HG02588 (cell line): ENCODE data around the gene WBP2NL.
"Not testable (repeated sequence)": the region's sequence is repeated elsewhere in the genome, so short reads cannot be mapped to it uniquely, and the experiment has no call there.

ENCODE experiments used
- ATAC-seq: cut with Tn5 transposase; IDR thresholded peaks from one replicate; pipeline ENCODE4 v1.9.1; 2021; ENCODE audit warnings: mild to moderate bottlenecking, moderate library complexity; ENCODE audit not compliant: unreplicated experiment

WBP2NL gene

DNA sequence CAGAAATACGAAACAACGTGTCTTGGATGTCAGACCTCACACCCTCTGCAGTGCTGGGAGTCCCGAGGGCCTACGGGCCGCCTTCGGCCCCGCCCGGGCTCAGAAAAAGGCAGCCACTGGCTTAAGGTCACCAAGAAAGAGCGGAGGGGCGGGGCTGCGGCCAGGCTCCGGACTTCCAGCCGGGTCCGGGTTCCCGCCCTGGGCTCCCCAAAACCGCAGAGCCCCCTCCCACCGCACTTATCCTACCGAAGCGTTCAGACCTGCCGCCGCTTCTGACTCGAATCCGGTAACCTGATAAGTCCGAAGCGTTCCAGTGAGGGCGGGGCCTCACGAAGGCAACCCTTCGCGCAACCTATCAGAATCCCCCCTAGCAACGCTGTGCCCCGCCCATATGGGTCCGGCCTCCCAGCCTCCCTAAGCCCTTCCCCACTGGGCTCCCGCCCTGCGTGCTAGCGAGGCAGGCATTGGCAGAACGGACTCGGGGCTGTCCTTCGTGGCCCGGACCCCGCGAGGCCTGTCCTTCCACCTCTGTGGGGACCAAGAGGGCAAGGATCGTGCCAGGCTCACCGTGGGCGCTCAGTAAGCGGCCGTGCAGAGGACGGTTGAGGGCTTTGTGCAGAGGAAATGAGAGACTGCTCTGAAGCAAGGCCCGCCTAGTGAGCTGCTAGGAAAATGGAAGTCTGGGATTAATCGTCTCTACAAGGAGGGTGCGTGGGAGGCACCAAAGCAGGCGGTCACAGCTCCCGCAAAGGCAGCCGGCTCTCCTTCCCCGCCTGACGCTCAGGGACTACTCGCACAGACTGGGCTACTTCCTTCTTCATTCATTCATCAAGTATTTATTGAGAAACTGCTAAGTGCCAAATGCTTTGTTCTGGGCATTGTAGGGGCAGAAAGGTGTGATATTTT lies 72.2 kb downstream of the WBP2NL start, which contains the start of gene NAGA:
NAGA (minus strand) TSS at position 296 of the 906 bp plus-strand sequence. CDS start 515 bp downstream, outside the sequence.
- ATAC-seq: peak; percentile 90

DNA sequence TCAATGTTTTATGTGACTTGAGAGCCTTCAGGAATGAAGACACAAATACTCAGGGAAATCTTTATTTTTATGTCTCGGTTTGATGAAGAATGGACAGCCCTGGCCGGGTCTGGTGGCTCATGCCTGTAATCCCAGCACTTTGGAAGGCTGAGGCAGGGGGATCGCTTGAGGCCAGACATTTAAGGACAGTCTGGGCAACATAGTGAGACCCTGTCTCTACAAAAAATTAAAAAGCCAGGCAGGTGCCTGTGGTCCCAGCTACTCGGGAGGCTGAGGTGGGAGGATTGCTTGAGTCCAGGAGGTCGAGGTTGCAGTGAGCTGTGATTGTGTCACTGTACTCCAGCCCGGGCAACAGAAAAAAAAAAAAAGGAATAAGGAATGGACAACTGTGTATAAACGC lies 72.9 kb downstream of the WBP2NL start:
- not testable (repeated sequence) for ATAC-seq

DNA sequence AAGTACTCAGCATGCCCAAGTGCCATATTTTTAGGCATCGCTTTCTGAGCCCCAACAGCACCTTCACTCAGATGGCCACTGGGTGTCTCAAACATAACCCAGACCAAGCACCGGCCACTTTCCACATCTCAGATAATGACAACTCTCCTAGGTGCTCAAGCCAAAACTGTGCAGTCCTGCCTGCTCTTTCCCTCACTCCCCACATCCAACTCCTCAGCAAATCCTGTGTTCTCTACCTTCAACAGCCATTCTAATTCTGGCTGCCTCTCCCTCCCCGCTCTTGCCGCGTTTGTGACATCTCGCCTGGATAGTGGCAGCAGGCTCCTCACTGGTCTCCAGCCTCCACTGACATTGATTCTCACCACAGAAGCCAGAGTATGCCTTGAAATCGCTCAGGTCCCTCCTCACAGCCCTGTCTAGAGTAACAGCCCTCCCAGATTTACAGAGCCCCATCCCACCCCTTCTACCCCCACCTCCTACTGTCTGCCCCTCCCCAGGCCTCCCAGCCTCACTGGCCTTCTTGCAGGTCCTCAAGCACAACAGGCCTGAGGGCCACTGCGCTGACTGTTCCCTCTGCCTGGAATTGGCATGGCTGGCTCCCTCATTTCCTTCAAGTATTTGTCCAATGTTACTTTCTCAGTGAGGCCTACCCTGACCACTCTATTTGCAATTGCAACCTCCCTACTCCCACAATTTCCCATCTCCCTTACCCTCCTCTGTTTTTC lies 74.2 kb downstream of the WBP2NL start:
- ATAC-seq: no peak

DNA sequence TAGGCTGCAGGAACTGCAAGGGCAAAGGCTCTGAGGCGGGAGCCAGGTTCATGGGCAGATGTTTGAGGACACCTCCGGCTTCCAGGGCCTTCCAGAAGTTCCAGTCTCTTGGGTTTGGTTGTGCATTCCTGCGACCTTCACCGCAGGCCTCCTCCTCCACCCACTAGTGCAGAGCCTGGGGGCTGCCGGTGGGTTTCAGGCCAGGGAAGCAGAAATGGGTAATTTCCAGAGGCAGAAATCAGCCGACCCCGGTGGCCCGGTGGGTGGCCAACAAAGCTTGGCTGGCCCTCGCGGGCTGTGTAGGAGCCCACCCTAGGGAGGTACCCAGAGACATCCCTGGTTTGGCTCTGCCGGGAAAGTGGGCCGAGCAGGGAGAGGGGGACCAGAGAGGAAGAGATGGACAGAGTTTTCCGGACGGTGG lies 75.0 kb downstream of the WBP2NL start:
- ATAC-seq: no peak

DNA sequence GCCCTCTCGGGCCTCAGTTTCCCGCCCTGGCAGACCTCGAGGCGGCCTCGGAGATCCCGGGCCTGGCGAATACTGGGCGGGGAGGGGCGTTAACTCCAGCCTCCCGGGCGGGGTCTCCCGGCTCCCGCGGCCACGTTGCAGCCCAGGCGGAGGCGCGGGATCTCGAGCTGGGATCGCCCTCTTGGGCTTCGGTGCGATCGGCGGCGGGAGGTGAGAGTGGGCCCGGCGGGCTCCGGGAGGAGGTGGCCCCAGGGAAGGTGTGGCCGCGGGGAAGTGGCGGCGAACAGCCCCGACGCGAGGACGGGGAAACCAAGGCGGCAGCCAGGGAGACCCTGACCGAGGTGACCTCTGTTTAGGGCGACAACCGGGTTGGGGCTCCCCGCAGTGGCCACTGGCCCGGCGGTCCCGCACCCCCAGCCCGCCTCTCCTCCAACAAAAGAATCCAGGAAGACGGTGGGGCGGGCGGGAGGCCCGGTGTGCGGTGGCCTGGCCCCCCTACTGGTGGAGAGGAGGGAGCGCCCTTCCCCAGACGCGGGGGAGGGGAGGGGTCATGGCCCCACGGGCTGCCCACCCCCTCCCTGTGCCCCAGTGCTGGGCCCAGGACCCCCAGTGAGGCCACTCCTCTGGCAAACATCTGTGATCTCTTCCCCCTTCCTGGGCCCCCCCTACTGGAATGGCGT lies 75.7 kb downstream of the WBP2NL start, which contains the start of gene PHETA2:
PHETA2 (plus strand) TSS at position 117 of the 680 bp plus-strand sequence. CDS start 3,046 bp downstream, outside the sequence.
- no peak for ATAC-seq

DNA sequence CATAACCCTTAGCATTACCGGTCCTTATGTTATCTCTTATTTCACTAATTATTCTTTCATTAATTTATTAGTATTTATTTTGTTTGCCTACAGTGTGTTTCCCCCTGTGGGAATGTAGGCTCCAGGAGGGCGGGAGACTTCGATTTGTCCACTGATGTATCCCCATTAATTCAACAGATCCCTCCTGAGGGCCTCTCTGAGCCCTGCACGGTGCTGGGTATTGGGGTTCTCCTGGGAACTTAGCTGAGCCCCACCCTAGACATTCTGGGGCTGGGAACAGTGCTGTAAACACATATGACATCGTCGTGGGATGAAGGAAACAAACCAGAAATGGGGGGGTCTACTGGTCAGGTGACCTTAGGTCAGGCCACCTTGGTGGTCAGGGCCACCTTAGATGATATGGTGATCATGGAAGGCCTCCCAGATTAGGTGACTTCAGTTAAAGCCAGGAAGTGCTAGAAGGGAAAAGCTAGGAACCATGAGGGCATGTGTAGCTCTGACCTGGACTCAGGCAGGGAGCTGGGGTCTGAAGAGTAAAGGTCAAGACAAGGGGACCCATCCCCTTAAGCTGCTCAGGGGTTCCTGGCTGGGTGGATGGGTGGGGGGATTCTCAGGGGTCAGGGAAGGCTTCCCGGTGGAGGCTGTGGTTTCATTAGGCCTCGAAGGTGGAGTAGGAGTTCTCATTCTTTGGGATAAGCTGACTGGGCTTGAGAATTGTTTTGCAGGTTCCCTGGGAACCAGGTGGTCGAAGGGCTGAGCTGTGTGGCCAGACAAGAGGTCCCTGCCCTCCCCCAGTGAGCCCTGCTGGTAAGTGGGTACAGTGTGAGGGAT lies 76.5 kb downstream of the WBP2NL start:
- ATAC-seq: no peak

DNA sequence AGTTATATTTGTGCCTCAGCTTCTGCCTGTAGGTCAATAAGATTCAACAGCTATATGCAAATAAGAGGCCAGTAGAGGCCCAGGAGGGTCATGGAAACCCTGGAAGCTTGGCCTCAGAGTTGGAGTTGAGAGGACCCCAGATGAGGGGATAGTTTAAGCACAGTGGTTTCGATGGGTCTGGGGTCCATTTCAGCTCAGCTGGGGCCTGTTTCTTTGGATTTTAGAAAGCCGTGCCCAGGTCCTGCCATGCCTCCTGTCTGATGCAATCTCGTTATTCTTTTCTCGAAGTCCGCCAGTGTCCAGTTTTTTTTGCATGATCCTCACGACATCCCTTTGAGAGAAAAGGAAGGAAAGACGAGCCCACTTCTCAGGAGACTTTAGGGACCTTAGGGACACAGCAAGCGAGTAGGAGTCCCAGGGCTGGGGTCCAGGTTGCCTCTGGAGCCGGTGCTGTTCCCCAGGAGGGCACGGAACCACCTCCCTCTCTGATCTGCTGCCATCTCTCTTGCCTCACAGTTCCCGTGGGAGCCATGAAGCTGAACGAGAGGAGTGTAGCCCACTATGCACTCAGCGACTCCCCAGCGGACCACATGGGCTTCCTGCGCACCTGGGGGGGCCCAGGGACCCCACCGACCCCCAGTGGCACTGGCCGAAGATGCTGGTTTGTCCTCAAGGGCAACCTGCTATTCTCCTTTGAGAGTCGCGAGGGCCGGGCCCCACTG lies 78.3 kb downstream of the WBP2NL start:
- ATAC-seq: no peak

DNA sequence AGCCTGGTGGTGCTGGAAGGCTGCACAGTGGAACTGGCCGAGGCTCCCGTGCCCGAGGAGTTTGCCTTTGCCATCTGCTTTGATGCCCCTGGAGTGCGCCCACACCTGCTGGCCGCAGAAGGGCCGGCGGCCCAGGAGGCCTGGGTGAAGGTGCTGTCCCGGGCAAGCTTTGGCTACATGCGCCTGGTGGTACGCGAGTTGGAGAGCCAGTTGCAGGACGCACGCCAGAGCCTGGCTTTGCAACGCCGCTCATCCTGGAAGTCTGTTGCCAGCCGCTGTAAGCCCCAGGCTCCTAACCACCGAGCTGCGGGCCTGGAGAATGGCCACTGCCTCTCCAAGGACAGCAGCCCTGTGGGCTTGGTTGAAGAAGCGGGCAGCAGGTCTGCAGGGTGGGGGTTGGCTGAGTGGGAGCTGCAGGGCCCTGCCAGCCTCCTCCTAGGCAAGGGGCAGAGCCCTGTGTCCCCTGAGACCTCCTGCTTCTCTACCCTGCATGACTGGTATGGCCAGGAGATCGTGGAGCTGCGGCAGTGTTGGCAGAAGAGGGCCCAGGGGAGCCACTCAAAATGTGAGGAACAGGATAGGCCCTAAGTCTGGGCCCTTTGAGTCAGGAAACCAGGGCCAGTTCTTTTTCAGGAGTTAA lies 79.0 kb downstream of the WBP2NL start:
- ATAC-seq: no peak
